CD4-positive, alpha-beta memory T cell (primary cell): ENCODE data around the gene CENPP. TPM values are rescaled to one million over a fixed set of nuclear protein-coding genes. Genes with fewer than 3 reads are reported as not detected.
A peak's percentile ranks its signal among the peaks of the same experiment; 100 is the strongest.

Experiments
- CTCF ChIA-PET: fragments of 350-600 bp; sonication (Branson Sonifier 250); formaldehyde crosslinking; loops from one replicate; lab custom pipeline; 2021; ENCODE audit warnings: inconsistent platforms; ENCODE audit not compliant: partially characterized antibody; lab: Charles Lee
- POLR2A ChIA-PET: fragments of 350-600 bp; sonication (Branson Sonifier 250); formaldehyde crosslinking; loops from one replicate; lab custom pipeline; 2021; ENCODE audit not compliant: partially characterized antibody; lab: Charles Lee
- DNase-seq, 5 donors: peaks; one replicate each; pipeline versions ENCODE4 v3.0.0 to v3.0.0-alpha.2; 2020 to 2022; ENCODE audit warnings: mixed read lengths in 1 of 5
- H3K27ac ChIP-seq: one replicate; pipeline ENCODE4 v1.7.0; 2013; ENCODE audit warnings: low read depth, low read length
- H3K27me3 ChIP-seq: 2 replicates; pipeline ENCODE4 v1.7.0; 2013; ENCODE audit warnings: mild to moderate bottlenecking, low read length, moderate library complexity; ENCODE audit not compliant: insufficient read depth
- H3K36me3 ChIP-seq: 2 replicates; pipeline ENCODE4 v1.7.0; 2013; ENCODE audit warnings: mild to moderate bottlenecking, low read length, moderate library complexity; ENCODE audit not compliant: insufficient read depth
- H3K4me1 ChIP-seq: 2 replicates; pipeline ENCODE4 v1.7.0; 2013; ENCODE audit warnings: mild to moderate bottlenecking, low read length, moderate library complexity; ENCODE audit not compliant: insufficient read depth
- H3K4me3 ChIP-seq, 2 donors: one replicate each; pipeline ENCODE4 v1.7.0; 2013; ENCODE audit warnings: low read length in 2 of 2, mild to moderate bottlenecking in 1 of 2
- H3K9me3 ChIP-seq, 2 donors: one replicate each; pipeline ENCODE4 v1.7.0; 2013; ENCODE audit warnings: low read length in 2 of 2, control low read depth in 1 of 2; ENCODE audit not compliant: control insufficient read depth in 1 of 2
- H3K27ac Mint-ChIP-seq, 7 donors: one replicate each; pipeline ENCODE4 v1.8.0; 2020 to 2021; ENCODE audit warnings: mixed read lengths in 7 of 7, mild to moderate bottlenecking in 6 of 7, inconsistent platforms in 3 of 7, moderate library complexity in 3 of 7
- H3K27me3 Mint-ChIP-seq, 2 donors: one replicate each; pipeline ENCODE4 v1.8.0; 2020 to 2021; ENCODE audit warnings: mixed read lengths in 2 of 2
- H3K36me3 Mint-ChIP-seq, 2 donors: one replicate each; pipeline ENCODE4 v1.8.0; 2020 to 2021; ENCODE audit warnings: mixed read lengths in 2 of 2, inconsistent platforms in 1 of 2, mild to moderate bottlenecking in 1 of 2
- H3K4me1 Mint-ChIP-seq, 4 donors: one replicate each; pipeline ENCODE4 v1.8.0; 2020 to 2021; ENCODE audit warnings: mixed read lengths in 4 of 4, mild to moderate bottlenecking in 1 of 4
- H3K4me3 Mint-ChIP-seq, 8 donors: one replicate each; pipeline ENCODE4 v1.8.0; 2020 to 2021; ENCODE audit warnings: mixed read lengths in 8 of 8, mild to moderate bottlenecking in 7 of 8, moderate library complexity in 6 of 8, inconsistent platforms in 3 of 8
- H3K9me3 Mint-ChIP-seq, 8 donors: one replicate each; pipeline ENCODE4 v1.8.0; 2020 to 2021; ENCODE audit warnings: mixed read lengths in 8 of 8, mild to moderate bottlenecking in 5 of 8, inconsistent platforms in 3 of 8, moderate library complexity in 1 of 8
- intact Hi-C: fragments of 100-400 bp; cut with micrococcal nuclease; formaldehyde crosslinking; loops from one replicate; pipeline ENCODE4 v1.15.1; 2023
- microRNA-seq: library from miRNA; unstranded; fragments of <30 nt; microRNA quantifications from one replicate; pipeline ENCODE4 v1.2.0, GENCODE V29; 2021; ENCODE audit warnings: borderline replicate concordance, borderline number of aligned reads, borderline microRNAs expressed, mixed read lengths
- polyA plus RNA-seq, 2 donors: library from polyadenylated mRNA; unstranded; fragments of 300-500 nt; fragmentation: Illumina TruSeq; gene quantifications; one replicate each; pipeline ENCODE4 v1.2.3, GENCODE V29; 2021
- total RNA-seq, 2 experiments: library from RNA; stranded (reverse); gene quantifications; one replicate each; pipeline ENCODE4 v1.2.3, GENCODE V29; 2021

Gene CENPP
- total and polyA plus RNA-seq, 4 experiments from 2014 or later: 0.55 to 9.5 (median 3.4) TPM

GRCh38 chr9:92666912-92667532 is 341.3 kb downstream of the CENPP start:
- intact Hi-C loops: no loop called here
- H3K4me3 Mint-ChIP-seq: peak overlapping the region in 4 of 8 donors; percentile 5 to 48 (median 30)
- POLR2A ChIA-PET: no interaction called here

GRCh38 chr9:92668746-92669526 is 343.2 kb downstream of the CENPP start:
- intact Hi-C loops: no loop called here
- H3K4me1 Mint-ChIP-seq: peaks cover 31 to 56% (median 42%) of the 10 kb centered on the region in 4 donors
- H3K36me3 Mint-ChIP-seq: peaks cover 6 to 14% of the 10 kb centered on the region in 2 donors
- Histone ChIP-seq H3K4me1 (peaks cover 33% of the 10 kb centered on the region), H3K27me3 (no peaks in the 10 kb centered on the region), H3K27ac (peak overlapping the region; percentile 97), H3K36me3 (no peaks in the 10 kb centered on the region), H3K4me3 (peak overlapping the region; percentile 57 to 89), H3K9me3 (no peaks in the 10 kb centered on the region)
- peak overlapping the region; percentile 88 to 98 (median 95) for H3K27ac Mint-ChIP-seq
- peaks cover 0 to 2% (median 0%) of the 10 kb centered on the region in 8 donors for H3K9me3 Mint-ChIP-seq
- CTCF ChIA-PET: no interaction called here
- DNase-seq: peak in 4 of 5 donors; percentile 14 to 49 (median 17)
- H3K4me3 Mint-ChIP-seq: peak overlapping the region; percentile 89 to 99 (median 96)
- POLR2A ChIA-PET: interaction anchor here (0.6 to 1.5 kb wide), 2 partner anchors 96 to 906 kb away, joined by 4 to 7 read pairs; partner anchors contain the start of gene BICD2
- H3K27me3 Mint-ChIP-seq: no peaks in the 10 kb centered on the region

More at GRCh38 chr9:92666912-92667532, 341.3 kb downstream of the CENPP start:
- peak overlapping the region in 6 of 7 donors; percentile 48 to 91 (median 68) for H3K27ac Mint-ChIP-seq
- Histone ChIP-seq H3K4me1 (peaks cover 33% of the 10 kb centered on the region), H3K27me3 (no peaks in the 10 kb centered on the region), H3K9me3 (no peaks in the 10 kb centered on the region), H3K27ac (no peak overlapping the region), H3K36me3 (no peaks in the 10 kb centered on the region), H3K4me3 (no peak overlapping the region)
- no peak for DNase-seq
- H3K9me3 Mint-ChIP-seq: peaks cover 0 to 2% (median 0%) of the 10 kb centered on the region in 8 donors
- CTCF ChIA-PET: interaction anchor here (1.1 kb wide), 1 partner anchor 49 kb away, joined by 3 read pairs; no protein-coding TSS in a partner anchor
- no peaks in the 10 kb centered on the region for H3K27me3 Mint-ChIP-seq
- peaks cover 6 to 19% of the 10 kb centered on the region in 2 donors for H3K36me3 Mint-ChIP-seq
- H3K4me1 Mint-ChIP-seq: peaks cover 32 to 71% (median 54%) of the 10 kb centered on the region in 4 donors

- intact Hi-C loops: no loop called here
- DNase-seq: no peak
- peaks cover 0 to 2% (median 0%) of the 10 kb centered on the region in 8 donors for H3K9me3 Mint-ChIP-seq
- ChIA-PET POLR2A (interaction anchor here (0.7 to 3.8 kb wide), 16 partner anchors 14 to 897 kb away, joined by 3 to 36 read pairs (median 3); partner anchors contain the start of genes BICD2, CENPP, NINJ1 and NOL8), CTCF (interaction anchor here (1.0 to 4.3 kb wide), 5 partner anchors 37 to 533 kb away, joined by 3 to 22 read pairs (median 5); partner anchors contain the start of gene BICD2)
- peak overlapping the region; percentile 89 to 99 (median 96) for H3K4me3 Mint-ChIP-seq
- peak overlapping the region; percentile 57 to 89 for H3K4me3 ChIP-seq
- H3K9me3 ChIP-seq: no peaks in the 10 kb centered on the region
- H3K36me3 ChIP-seq: no peaks in the 10 kb centered on the region
- peaks cover 30 to 51% (median 40%) of the 10 kb centered on the region in 4 donors for H3K4me1 Mint-ChIP-seq
- peaks cover 6 to 14% of the 10 kb centered on the region in 2 donors for H3K36me3 Mint-ChIP-seq
- peak overlapping the region; percentile 88 to 98 (median 95) for H3K27ac Mint-ChIP-seq
- no peaks in the 10 kb centered on the region for H3K27me3 Mint-ChIP-seq
- H3K27me3 ChIP-seq: no peaks in the 10 kb centered on the region
- H3K4me1 ChIP-seq: peaks cover 33% of the 10 kb centered on the region
- peak overlapping the region; percentile 97 for H3K27ac ChIP-seq
Observed at GRCh38 chr9:92669527-92669889, 343.8 kb downstream of the CENPP start.

Small RNA genes lying within 50 kb of the gene (microRNA-seq; reads per million reads assigned to microRNA genes)
- 5.0 reads per million, percentile 24 among the genes with 10 or more reads in this experiment for gene MIR3651
- gene MIR4670: not detected

Other genes with a start within 250 kb of the CENPP start
- gene SPTLC1, start 210.5 kb upstream of the CENPP start, total RNA-seq: 10 to 100 TPM; 56.8 to 57.9 TPM
- 10 to 100 TPM; 45.6 to 56.8 TPM for gene SPTLC1, start 210.5 kb upstream of the CENPP start, polyA plus RNA-seq
- 100 to 1,000 TPM; 109 to 112 TPM for gene IARS1, start 32.3 kb upstream of the CENPP start, total RNA-seq
- 10 to 100 TPM; 69.7 to 71.3 TPM for gene IARS1, start 32.3 kb upstream of the CENPP start, polyA plus RNA-seq
- gene NOL8, start 603 bp upstream of the CENPP start, total RNA-seq: 100 to 1,000 TPM in 1 of 2 experiments, 10 to 100 TPM in 1; 93.9 to 104 TPM
- 10 to 100 TPM; 12.3 to 38.7 TPM for gene NOL8, start 603 bp upstream of the CENPP start, polyA plus RNA-seq
- not detected for gene OGN, start 78.6 kb downstream of the CENPP start, total RNA-seq
- gene OGN, start 78.6 kb downstream of the CENPP start, polyA plus RNA-seq: under 1 TPM in 1 of 2 donors, not detected in 1; 0.24 TPM
- not detected for gene OMD, start 98.5 kb downstream of the CENPP start, total RNA-seq
- under 1 TPM; 0.07 to 0.09 TPM for gene OMD, start 98.5 kb downstream of the CENPP start, polyA plus RNA-seq
- gene ASPN, start 156.6 kb downstream of the CENPP start, total RNA-seq: not detected
- gene ASPN, start 156.6 kb downstream of the CENPP start, polyA plus RNA-seq: not detected
- gene ECM2, start 210.0 kb downstream of the CENPP start, total RNA-seq: not detected
- not detected for gene ECM2, start 210.0 kb downstream of the CENPP start, polyA plus RNA-seq